ENCODE measurements around the gene IFNL2. TPM values are rescaled to one million over a fixed set of nuclear protein-coding genes. Genes with fewer than 3 reads are reported as not detected.

The IFNL2 gene
- polyA plus RNA-seq, 1 experiment: not detected

GRCh38 chr19:39310558-39311311, 42.5 kb downstream of the IFNL2 start:
- ChIA-PET CTCF (no interaction called here), POLR2A (interaction anchor here (0.6 kb wide), 1 partner anchor 20 kb away, joined by 4 read pairs; no protein-coding TSS in a partner anchor)
- no peak for DNase-seq (ENCODE audit: low read depth, low spot score)
- H3K9me3 ChIP-seq (ENCODE audit: control insufficient read depth, insufficient read depth, low read length): peaks cover 6% of the 10 kb centered on the region; the same call in 1 of the 2 replicates
- no peak overlapping the region for H3K27ac ChIP-seq (ENCODE audit: low read depth, low read length)
- TF ChIP-seq, protein P1, sequence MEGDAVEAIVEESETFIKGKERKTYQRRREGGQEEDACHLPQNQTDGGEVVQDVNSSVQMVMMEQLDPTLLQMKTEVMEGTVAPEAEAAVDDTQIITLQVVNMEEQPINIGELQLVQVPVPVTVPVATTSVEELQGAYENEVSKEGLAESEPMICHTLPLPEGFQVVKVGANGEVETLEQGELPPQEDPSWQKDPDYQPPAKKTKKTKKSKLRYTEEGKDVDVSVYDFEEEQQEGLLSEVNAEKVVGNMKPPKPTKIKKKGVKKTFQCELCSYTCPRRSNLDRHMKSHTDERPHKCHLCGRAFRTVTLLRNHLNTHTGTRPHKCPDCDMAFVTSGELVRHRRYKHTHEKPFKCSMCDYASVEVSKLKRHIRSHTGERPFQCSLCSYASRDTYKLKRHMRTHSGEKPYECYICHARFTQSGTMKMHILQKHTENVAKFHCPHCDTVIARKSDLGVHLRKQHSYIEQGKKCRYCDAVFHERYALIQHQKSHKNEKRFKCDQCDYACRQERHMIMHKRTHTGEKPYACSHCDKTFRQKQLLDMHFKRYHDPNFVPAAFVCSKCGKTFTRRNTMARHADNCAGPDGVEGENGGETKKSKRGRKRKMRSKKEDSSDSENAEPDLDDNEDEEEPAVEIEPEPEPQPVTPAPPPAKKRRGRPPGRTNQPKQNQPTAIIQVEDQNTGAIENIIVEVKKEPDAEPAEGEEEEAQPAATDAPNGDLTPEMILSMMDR (IDR thresholded peaks at IDR 0.05; ENCODE audit: low read depth, low read length): no peak
- peaks cover 24% of the 10 kb centered on the region for H3K27me3 ChIP-seq (ENCODE audit: control insufficient read depth, insufficient read depth, low read length)
- no peak overlapping the region for H3K4me3 ChIP-seq (ENCODE audit: low read depth, low read length)

- ChIA-PET CTCF (no interaction called here), POLR2A (no interaction called here)
- Histone ChIP-seq H3K9me3 (ENCODE audit: control insufficient read depth, insufficient read depth, low read length) (no peaks in the 10 kb centered on the region; the same call in 1 of the 2 replicates), H3K27ac (ENCODE audit: low read depth, low read length) (no peak overlapping the region), H3K27me3 (ENCODE audit: control insufficient read depth, insufficient read depth, low read length) (peaks cover 10% of the 10 kb centered on the region), H3K4me3 (ENCODE audit: low read depth, low read length) (no peak overlapping the region)
- no peak for DNase-seq (ENCODE audit: low read depth, low spot score)
- TF ChIP-seq, protein P1 (IDR thresholded peaks at IDR 0.05; ENCODE audit: low read depth, low read length): no peak
Measured at GRCh38 chr19:39314016-39314728, 46.0 kb downstream of the IFNL2 start.

DNA sequence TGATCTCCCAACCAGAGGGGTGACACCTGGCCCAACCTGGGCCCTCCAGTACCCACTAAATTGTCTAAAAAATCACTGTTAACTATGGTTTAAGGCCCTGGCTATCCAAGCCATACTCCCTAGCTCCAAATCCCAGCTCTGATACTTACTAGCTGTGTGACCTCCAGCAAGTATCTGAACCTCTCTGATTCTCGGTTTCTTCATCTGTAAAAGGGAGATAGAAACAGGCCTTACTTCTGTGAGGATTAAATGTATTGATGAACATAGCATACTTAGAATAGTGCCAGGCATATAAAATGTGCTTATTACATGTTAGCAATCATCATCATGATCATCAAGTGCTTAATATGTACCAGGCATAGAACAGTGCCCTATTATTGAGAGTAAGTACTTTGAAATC, 47.7 kb downstream of the IFNL2 start:
- ChIA-PET CTCF (no interaction called here), POLR2A (no interaction called here)
- DNase-seq (ENCODE audit: low read depth, low spot score): no peak
- Histone ChIP-seq H3K4me3 (ENCODE audit: low read depth, low read length) (no peak overlapping the region), H3K27ac (ENCODE audit: low read depth, low read length) (no peak overlapping the region), H3K27me3 (ENCODE audit: control insufficient read depth, insufficient read depth, low read length) (peaks cover 19% of the 10 kb centered on the region), H3K9me3 (ENCODE audit: control insufficient read depth, insufficient read depth, low read length) (no peaks in the 10 kb centered on the region; the same call in 1 of the 2 replicates)
- TF ChIP-seq, protein P1 (IDR thresholded peaks at IDR 0.05; ENCODE audit: low read depth, low read length): no peak

DNA sequence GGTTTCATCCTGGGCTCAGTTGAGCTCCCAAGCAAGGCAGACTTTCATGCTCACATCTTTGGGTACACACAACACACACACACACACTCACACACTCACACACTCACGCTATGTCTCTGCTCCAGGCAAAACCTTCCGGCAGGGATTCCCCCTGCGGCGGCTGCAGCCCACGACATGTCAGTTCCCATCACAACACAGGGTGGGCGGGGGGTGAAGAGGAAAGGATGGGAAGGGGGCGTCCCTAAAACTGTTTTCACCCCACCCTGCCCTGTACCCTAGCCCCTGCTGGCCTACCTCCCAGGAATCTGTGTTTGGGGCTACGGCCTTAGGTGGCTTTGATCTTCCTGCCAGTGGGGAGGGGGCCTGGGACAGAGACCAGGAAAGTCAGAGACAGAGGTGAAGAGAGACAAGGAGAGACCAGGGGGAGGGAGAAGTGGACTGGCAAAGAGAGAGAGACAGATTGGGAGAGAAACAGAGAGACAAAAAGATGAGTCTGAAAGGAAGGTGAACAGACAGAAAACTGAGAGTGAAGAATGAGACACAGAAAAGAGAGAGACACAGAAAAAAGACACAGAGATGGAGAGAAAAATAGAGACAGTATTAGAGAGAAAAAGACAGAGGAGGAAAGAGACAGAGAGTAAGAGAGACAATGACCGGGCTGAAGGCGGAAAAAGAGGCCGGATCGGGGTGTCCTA, 48.6 kb downstream of the IFNL2 start:
- H3K27me3 ChIP-seq (ENCODE audit: control insufficient read depth, insufficient read depth, low read length): peaks cover 25% of the 10 kb centered on the region
- TF ChIP-seq, protein P1 (IDR thresholded peaks at IDR 0.05; ENCODE audit: low read depth, low read length): no peak
- ChIA-PET CTCF (no interaction called here), POLR2A (no interaction called here)
- no peaks in the 10 kb centered on the region; the same call in 1 of the 2 replicates for H3K9me3 ChIP-seq (ENCODE audit: control insufficient read depth, insufficient read depth, low read length)
- no peak overlapping the region for H3K4me3 ChIP-seq (ENCODE audit: low read depth, low read length)
- H3K27ac ChIP-seq (ENCODE audit: low read depth, low read length): no peak overlapping the region
- DNase-seq (ENCODE audit: low read depth, low spot score): no peak
